Left cardiac atrium (tissue), 4 donors: Measurements from ENCODE around the gene DGCR2. TPM values are rescaled to one million over a fixed set of nuclear protein-coding genes. Genes with fewer than 3 reads are reported as not detected.

Source experiments
- ATAC-seq, 2 donors: fragments of 200-7000 bp; cut with Tn5 transposase; one replicate each; pipeline ENCODE4 v1.9.1; 2020; ENCODE audit warnings: mild to moderate bottlenecking in 2 of 2, moderate library complexity in 2 of 2
- DNase-seq: peaks from one replicate; pipeline ENCODE4 v3.0.0-alpha.2; 2020
- intact Hi-C, 2 donors: fragments of 100-400 bp; cut with DNase I; formaldehyde crosslinking; loops; one replicate each; pipeline versions ENCODE4 v1.14.1 to v1.15.1; 2022 to 2023
- total RNA-seq, 2 donors: library from RNA; stranded (reverse); fragmentation: NEBNext Ultra II Directional; extraction: Animal tissue kit (Norgen Biotek cat#: 25700); gene quantifications; one replicate each; pipeline ENCODE4 v1.2.1, GENCODE V29; 2021
- donor health status: DM: no; HTN: yes; CAD: no.
- donor health status: DM: no; HTN: yes; CAD: no; lungs with severe emphysema.
- donor health status: DM: yes; HTN: yes; CAD: no.
- donor health status: Dilated cardiomyopathy.

Gene DGCR2
- total RNA-seq, 2 donors from 2014 or later, result 30.4 to 31.4 TPM

GRCh38 chr22:19068784-19069271 lies 53.4 kb downstream of the DGCR2 start:
- intact Hi-C loops, result no loop called here
- DNase-seq, result no peak

DNA sequence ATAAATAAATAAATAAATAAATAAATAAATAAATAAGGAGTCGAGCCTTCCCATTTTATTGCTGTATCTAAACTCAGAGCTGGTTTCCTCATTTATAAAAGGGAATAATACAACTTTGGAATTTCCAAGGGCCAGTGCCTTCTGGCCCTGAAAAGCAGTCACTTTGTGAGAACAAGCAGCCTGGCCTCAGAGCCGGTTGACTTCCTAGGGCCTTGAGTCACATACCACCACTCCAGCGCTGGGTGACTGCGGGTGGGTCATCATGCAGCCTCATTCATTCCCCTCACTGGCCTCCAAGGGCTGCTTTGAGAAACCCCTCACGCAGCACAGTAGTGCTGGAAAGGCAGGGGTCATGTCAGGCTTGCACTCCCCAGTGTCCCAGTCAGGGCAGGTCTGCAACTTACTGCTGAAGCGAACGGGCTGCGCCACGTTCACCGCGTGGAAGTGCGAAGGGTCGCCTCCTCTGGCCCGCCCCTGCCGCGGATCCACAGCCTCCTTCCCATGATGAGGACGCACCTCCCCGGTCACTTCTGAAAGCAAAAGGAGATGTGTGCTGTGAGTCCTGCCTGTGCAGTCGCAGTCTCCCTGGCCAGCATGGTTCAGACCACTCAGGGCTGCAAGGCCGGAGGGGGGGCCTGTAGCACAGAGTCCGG lies 54.4 kb downstream of the DGCR2 start:
- no peak for ATAC-seq
- no peak for DNase-seq
- intact Hi-C loops, result no loop called here

More at GRCh38 chr22:19068784-19069271, 53.4 kb downstream of the DGCR2 start:
- ATAC-seq, result peak in 1 of 2 donors; percentile 42

DNA sequence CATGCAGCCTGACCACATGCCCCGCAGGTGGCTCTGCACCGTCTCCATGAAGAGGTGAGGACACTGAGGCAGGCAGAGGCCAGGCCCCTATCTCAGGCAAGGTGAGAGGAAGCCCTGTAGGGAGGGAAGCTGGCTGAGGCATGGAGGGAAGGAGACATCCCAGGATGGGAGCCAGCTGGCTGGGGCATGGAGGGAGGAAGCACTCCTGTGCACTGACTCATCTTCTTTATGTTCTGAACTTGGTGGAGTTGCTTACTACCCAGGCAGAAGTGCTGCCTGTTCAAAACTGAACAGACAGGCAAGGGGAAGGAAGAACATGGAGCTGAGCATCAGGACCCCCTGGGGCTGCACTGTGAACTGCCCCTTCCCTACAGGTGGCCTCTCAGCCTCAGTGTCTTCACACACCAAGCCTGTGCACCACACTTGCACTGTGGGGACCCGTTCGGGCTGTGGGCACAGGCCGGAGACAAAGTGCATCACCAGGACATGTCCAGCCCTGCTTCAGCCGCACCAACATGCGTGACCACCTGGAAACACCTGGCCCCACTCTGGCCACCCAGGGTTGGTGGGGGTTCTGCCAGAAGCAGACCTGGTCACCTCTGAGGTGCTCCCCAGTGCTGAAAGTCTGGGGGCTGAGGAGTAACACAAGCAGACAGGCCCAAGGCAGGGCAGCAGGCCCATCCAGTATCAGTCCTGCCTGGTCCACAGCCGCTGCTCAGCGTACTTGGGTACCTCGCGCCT lies 55.5 kb downstream of the DGCR2 start:
- DNase-seq, result no peak
- ATAC-seq, result peak; percentile 34 to 93
- intact Hi-C loops, result no loop called here

GRCh38 chr22:19065929-19066328 lies 56.3 kb downstream of the DGCR2 start:
- intact Hi-C loops, result no loop called here
- DNase-seq (no peak), ATAC-seq (no peak)

GRCh38 chr22:19065298-19065859 lies 56.8 kb downstream of the DGCR2 start:
- no peak for DNase-seq
- intact Hi-C loops, result no loop called here
- no peak for ATAC-seq

DNA sequence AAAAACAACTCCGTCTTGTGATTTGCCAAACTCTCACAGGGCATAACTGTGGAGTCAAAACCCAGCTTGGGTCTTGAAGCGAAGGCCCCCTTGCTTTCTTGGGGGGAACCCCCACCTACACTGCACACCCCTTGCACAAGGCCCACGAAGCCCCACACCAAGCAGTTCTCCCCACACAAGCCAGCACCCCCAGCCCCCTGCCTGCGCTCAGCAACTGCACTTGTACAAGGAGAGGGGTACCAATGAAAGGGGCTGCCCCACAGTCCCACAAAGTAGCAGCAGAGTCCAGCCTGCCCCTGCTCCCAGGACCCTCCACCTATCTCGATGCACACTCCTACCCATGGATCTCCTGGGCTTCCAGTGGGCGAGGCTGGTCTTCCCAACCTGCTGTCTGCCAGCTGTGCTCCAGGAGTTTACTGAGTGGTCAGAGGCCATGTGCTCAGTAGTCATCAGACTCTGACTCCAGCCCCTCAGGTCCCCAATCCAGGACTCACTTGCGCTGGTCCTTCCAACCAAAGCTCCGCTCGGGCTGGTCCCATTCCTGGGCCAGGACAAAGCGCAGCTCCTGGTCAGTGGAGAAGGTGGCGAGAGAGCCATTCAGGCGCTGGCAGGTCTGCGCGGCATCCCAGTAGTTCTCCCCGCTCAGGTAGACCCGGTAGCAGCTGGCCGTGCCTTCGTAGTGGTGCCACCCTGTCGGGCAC lies 57.7 kb downstream of the DGCR2 start:
- ATAC-seq (no peak), DNase-seq (no peak)
- intact Hi-C loops, result no loop called here

DNA sequence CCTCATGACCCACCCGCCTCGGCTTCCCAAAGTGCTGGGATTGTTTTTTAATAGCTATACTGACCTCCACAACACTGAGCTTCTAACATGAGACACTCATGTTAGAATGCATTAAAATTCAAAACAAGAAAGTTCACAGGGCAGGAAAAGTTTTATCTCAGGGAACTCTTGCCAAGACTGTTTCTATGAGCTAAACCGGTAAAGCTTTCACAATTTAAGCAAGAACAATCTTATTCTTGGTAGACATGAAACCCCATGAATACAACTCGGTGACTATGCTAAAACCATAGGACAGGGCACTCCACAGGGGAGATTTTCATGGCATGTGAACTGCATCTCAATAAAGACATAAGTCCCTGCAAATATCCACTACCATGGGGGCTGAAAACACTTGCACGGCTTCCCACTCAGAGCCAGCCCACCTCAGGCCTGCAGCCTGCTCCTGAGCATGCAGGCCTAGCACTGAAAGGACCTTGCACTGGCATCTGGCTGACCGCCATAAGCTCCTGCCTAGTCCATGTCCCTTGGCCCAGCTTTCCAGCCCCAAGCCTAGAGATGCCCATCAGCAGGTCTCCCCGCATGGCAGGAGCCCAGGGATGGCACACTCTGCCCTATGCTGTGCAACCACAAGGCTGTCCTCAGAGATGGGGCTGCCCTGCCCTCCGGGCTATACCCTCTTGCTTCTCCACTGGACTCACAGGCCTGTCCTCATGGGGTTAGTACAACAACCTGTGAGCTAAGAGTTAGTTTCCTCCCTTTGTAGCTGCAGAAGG lies 58.4 kb downstream of the DGCR2 start:
- ATAC-seq (no peak), DNase-seq (no peak)
- intact Hi-C loops, result no loop called here

DNA sequence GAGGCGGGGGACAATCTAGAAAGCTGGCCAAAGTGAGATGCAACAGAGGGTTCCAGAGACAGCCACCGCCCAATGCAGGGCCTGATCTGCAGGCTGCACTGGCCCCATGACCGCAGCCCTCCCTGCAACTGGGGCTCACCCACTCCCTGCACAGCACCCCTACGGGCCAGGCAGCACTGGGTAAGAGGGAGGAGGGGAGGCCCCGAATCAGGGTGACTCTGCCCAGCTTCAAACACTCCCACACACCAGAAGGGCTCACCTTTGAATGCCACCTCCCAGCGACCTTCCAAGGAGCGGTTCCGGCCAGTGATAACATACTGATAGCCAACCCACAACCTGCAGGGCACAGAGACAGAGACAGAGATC lies 59.3 kb downstream of the DGCR2 start:
- DNase-seq (no peak), ATAC-seq (no peak)
- intact Hi-C loops, result no loop called here

DNA sequence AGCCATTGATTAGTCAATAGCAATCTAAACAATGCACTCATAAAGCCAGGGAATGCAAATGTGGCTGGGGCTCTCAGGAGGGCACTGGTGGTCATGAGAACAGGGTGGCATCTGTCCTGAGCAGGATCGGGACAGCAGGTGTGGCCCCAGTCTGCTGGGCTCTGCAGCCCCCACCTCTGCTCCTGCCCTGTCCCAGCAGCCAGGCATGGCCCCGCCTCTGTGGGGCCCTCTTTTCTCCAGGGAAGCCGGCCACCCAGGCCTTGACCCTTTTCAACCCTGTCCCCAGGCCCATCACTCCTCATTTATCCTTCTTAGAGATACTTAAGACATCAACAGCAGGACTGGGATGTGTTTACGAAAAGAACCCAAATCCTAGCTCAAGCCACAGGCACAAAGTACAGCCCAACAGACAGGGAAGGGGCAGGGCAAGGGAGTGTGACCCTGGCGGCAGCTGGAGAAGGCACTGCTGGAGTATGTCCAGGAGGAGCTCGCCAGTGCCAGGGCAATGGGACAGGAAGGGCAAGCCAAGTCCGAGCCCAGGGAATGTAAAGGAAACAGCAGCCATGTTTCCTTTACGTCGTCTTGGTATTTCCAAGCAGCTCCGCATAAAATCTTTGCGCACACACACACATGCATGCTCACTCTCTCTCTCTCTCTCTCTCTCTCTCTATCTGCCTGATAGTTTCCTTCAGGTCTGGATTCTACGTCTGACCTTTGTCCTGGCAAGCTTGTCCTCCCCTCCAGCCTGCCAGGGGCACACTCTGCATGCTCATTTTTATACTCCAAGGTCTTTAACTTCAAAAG lies 59.9 kb downstream of the DGCR2 start:
- ATAC-seq, result no peak
- no peak for DNase-seq
- intact Hi-C loops, result no loop called here

GRCh38 chr22:19061471-19062138 lies 60.6 kb downstream of the DGCR2 start:
- ATAC-seq (no peak), DNase-seq (no peak)
- intact Hi-C loops, result no loop called here

GRCh38 chr22:19060356-19061009 lies 61.7 kb downstream of the DGCR2 start:
- no peak for DNase-seq
- intact Hi-C loops, result no loop called here
- ATAC-seq, result no peak

- DNase-seq, result no peak
Observed at GRCh38 chr22:19059481-19060278, 62.5 kb downstream of the DGCR2 start.

DNA sequence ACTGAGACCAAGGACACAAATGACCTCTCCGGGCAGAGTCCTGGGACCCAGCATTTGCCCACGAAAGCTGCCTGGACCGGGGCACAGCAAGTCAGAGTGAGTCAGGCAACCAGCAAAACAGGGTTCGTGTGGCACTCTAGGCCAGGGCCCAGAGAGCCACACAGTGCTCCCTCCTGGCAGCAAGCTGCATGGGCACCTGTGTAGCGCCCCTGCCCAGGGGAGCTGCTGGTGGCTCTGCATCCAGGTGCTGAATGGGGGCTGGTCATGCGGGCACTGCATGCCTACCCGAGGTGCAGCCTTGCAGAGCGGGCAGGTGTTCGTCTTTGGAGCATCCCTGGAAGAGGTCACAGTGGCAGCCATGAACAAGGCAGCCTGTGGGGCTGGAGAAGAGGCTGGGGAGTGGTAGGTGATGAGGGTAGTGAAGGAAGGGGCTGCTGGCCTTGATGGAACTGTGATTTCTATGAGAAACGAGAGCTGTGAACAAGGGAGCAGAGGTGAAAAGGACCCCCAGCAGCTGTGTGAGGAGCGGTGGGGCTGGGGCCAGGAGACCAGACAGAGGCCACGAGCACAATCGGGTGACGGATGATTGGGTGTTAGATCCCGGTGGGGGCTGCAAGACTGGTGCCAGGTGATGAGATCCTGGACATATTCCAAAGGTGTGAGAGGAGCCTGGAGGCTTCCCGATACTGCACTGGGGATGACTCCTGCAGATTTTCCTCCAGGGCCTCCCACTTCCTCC lies 63.3 kb downstream of the DGCR2 start:
- ATAC-seq, result no peak
- intact Hi-C loops, result no loop called here
- no peak for DNase-seq

More at GRCh38 chr22:19059481-19060278, 62.5 kb downstream of the DGCR2 start:
- ATAC-seq, result no peak
- intact Hi-C loops, result no loop called here

DNA sequence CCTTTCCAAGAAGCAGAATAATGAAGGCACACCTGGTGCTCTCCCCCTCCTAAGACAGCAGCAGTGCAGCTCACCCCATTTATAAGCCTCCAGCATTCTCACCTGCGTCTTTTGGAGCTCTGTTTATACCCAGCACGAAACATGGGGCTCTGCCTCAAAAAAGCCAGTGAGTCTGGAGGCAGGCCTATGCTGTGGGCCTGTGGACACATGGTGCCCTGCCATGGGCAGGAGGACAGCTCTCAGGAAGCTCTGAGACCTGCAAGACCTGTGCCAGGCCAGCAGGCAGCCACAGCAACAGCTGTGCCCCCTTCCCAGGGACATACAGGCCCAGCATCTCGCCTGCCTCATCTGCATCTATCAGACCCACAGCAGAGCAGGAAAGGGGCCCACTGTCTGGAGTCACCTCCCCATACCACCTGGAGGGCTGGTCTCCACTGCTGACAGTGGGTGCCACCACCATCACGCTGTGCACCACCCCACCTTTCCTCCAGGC lies 64.2 kb downstream of the DGCR2 start:
- DNase-seq (no peak), ATAC-seq (no peak)
- intact Hi-C loops, result no loop called here

- DNase-seq (no peak), ATAC-seq (peak in 1 of 2 donors; percentile 38)
Observed at GRCh38 chr22:19057539-19057938, 64.7 kb downstream of the DGCR2 start.

DNA sequence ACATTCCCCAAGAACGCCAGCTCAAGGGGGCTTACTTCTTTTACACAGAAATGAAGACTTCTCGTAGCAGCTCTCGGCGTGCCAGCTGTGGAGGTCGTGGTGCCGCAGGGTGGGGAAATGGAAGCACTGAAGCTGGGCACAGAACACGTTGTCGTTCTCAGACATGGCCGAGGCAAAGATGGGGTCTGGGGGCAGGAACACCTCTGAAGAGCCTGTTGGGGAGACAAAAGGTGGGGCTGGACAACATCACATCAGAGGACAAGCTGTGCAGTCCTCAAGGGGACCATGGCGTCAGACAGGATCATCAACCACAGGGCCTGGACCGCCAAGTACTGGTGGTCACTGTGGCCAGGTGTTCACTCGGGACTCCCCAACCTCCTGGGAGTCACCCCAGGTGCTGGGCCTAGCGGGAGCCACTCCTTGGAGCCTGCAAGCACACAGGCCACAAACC lies 65.2 kb downstream of the DGCR2 start:
- DNase-seq (no peak), ATAC-seq (no peak)
- intact Hi-C loops, result no loop called here

More at GRCh38 chr22:19057539-19057938, 64.7 kb downstream of the DGCR2 start:
- intact Hi-C loops, result no loop called here
